ENCODE measurements around the gene OR10A3. TPM values are rescaled to one million over a fixed set of nuclear protein-coding genes. Genes with fewer than 3 reads are reported as not detected.

The OR10A3 gene
- total and polyA plus RNA-seq, 3 donors from 2014 or later = 0.25 TPM; not detected in 2

- intact Hi-C loops (cut with DNase I; ENCODE audit: low total_unique reads) = loop anchor here (5.0 kb wide), 1 partner anchor 91 kb away; the partner anchor contains the start of gene EIF3F
- no peaks in the 10 kb centered on the region for H3K36me3 ChIP-seq (ENCODE audit: low read depth, missing control alignments)
- H3K9me3 ChIP-seq = no peaks in the 10 kb centered on the region
- H3K27me3 ChIP-seq = no peaks in the 10 kb centered on the region
- DNase-seq = peak; percentile 61
- peaks cover 41% of the 10 kb centered on the region for H3K4me1 ChIP-seq
- 22 to 52% methylated on average over 1 of the region's 1 CpG for WGBS, 2 donors
- H3K4me3 ChIP-seq = no peak overlapping the region
- no peak for TF ChIP-seq POLR2A (IDR thresholded peaks at IDR 0.05)
- TF ChIP-seq, protein P1, sequence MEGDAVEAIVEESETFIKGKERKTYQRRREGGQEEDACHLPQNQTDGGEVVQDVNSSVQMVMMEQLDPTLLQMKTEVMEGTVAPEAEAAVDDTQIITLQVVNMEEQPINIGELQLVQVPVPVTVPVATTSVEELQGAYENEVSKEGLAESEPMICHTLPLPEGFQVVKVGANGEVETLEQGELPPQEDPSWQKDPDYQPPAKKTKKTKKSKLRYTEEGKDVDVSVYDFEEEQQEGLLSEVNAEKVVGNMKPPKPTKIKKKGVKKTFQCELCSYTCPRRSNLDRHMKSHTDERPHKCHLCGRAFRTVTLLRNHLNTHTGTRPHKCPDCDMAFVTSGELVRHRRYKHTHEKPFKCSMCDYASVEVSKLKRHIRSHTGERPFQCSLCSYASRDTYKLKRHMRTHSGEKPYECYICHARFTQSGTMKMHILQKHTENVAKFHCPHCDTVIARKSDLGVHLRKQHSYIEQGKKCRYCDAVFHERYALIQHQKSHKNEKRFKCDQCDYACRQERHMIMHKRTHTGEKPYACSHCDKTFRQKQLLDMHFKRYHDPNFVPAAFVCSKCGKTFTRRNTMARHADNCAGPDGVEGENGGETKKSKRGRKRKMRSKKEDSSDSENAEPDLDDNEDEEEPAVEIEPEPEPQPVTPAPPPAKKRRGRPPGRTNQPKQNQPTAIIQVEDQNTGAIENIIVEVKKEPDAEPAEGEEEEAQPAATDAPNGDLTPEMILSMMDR (IDR thresholded peaks at IDR 0.05) = no peak
- peak overlapping the region in 1 of 2 donors; percentile 18 for H3K27ac ChIP-seq
These were observed 45.3 kb downstream of the OR10A3 start for GRCh38 chr11:7896009-7896785.

- no peak overlapping the region for H3K4me3 ChIP-seq
- intact Hi-C loops (cut with DNase I; ENCODE audit: low total_unique reads) = no loop called here
- 33 to 40% methylated on average over 3 of the region's 3 CpGs for WGBS, 2 donors
- no peaks in the 10 kb centered on the region for H3K9me3 ChIP-seq
- H3K4me1 ChIP-seq = peaks cover 41% of the 10 kb centered on the region
- TF ChIP-seq, protein P1 (IDR thresholded peaks at IDR 0.05) = no peak
- TF ChIP-seq POLR2A (IDR thresholded peaks at IDR 0.05) = no peak
- no peaks in the 10 kb centered on the region for H3K27me3 ChIP-seq
- H3K36me3 ChIP-seq (ENCODE audit: low read depth, missing control alignments) = no peaks in the 10 kb centered on the region
- peak; percentile 54 for DNase-seq
- peak overlapping the region in 1 of 2 donors; percentile 65 for H3K27ac ChIP-seq
These were observed 47.3 kb downstream of the OR10A3 start for GRCh38 chr11:7894251-7894650.

DNA sequence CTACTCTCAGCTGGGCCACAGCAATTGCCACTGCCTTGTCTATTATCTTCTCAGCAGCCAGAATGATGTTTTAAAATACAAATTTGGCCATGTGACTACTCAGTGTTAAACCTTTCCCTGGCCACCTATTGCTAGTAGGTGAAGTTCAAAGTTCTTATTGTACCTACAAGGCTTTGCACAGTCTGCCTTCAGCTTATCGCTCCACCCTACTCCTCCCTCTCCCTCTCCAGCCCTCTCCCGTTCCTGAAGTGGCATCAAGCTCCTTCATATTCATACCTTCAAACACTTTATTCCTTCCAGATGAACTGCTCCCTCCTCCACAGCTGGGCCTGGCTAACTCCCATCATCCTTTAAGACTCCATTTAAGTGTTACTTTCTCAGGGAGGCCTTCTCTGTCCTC, 47.7 kb downstream of the OR10A3 start:
- Histone ChIP-seq H3K36me3 (ENCODE audit: low read depth, missing control alignments) (no peaks in the 10 kb centered on the region), H3K4me1 (peaks cover 41% of the 10 kb centered on the region), H3K27ac (peak overlapping the region in 1 of 2 donors; percentile 65), H3K4me3 (no peak overlapping the region), H3K9me3 (no peaks in the 10 kb centered on the region), H3K27me3 (no peaks in the 10 kb centered on the region)
- TF ChIP-seq POLR2A (IDR thresholded peaks at IDR 0.05) = no peak
- TF ChIP-seq, protein P1 (IDR thresholded peaks at IDR 0.05) = no peak
- intact Hi-C loops (cut with DNase I; ENCODE audit: low total_unique reads) = no loop called here
- peak; percentile 46 for DNase-seq
- WGBS, 2 donors = 51 to 55% methylated on average over 2 of the region's 2 CpGs

GRCh38 chr11:7892840-7893254, 48.7 kb downstream of the OR10A3 start:
- no peak for DNase-seq
- Histone ChIP-seq H3K27me3 (no peaks in the 10 kb centered on the region), H3K36me3 (ENCODE audit: low read depth, missing control alignments) (no peaks in the 10 kb centered on the region), H3K27ac (no peak overlapping the region), H3K9me3 (no peaks in the 10 kb centered on the region), H3K4me1 (peaks cover 41% of the 10 kb centered on the region), H3K4me3 (no peak overlapping the region)
- WGBS, 2 donors = 13 to 23% methylated on average over 2 of the region's 2 CpGs
- intact Hi-C loops (cut with DNase I; ENCODE audit: low total_unique reads) = no loop called here
- TF ChIP-seq POLR2A (IDR thresholded peaks at IDR 0.05) = no peak
- TF ChIP-seq, protein P1 (IDR thresholded peaks at IDR 0.05) = peak; percentile 35 to 71 (median 68)
